ENCODE results near the gene MYH6. TPM values are rescaled to one million over a fixed set of nuclear protein-coding genes. Genes with fewer than 3 reads are reported as not detected.

The MYH6 gene
- total RNA-seq, 2 experiments from 2014 or later, result not detected

DNA sequence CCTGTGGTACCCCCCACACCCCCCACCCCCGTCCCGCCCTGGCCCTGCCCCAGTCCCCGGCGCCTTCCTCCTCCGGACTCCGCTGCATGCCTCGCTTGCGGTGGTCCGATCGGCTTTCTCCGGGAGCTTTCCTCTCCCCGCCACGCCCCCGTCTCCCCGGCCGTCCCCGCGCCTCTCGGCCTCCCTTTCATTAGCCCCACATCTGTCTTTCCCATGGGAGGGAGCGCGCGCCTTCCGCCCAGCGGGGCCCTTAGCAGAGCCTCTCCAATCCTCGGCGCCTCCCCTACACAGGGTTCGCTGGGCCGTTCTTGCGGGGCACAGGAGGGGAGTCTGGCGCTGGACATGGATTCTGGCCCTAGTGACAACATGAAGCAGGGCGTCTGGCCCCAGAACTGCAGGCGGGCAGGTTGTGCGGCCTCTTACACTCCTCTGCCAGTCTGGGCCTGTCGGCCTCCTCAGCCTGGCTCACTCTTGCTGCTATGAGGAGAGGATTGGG lies 41.6 kb downstream of the MYH6 start:
- CTCF ChIA-PET, result no interaction called here
- no peaks in the 10 kb centered on the region for H3K36me3 Mint-ChIP-seq (ENCODE audit: low read depth)

DNA sequence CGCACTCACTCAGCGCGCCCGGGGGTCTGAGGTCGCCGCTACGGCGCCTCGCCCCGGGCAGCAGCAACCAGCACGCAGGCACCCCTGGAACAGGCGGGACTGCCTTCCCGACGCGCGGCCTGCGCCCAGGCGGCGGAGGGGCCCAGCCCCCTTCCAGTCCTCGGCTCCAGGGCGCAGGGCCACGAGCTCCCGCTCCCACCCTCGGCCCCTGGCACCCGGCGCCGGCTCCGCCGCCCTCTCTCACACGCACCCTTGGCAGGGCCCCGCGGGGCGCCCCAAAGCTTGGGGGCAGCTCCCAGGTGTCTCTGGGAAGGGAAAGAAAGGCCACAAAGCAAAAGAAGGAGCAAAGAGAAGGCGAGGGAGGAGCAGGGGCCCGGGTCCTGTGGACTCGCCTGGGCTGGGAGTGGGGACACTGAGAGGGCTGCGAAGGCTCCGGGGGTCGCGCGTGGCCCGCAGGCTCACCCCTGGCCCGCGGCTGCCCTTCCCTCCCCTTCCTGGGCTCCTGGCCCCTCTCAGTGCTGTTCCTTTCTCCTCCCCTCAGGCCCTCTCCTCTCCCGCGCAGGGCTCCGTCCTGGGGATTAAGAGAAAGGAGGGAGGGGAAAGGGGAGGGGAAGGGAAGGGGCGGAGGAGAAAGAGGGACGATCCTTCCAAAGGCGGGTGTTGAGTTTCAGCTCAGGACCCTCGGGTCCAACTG lies 42.2 kb downstream of the MYH6 start:
- peaks cover 25% of the 10 kb centered on the region for H3K27me3 Mint-ChIP-seq
- CTCF ChIA-PET, result no interaction called here
- no peak for ATAC-seq
- intact Hi-C loops (cut with micrococcal nuclease), result no loop called here
- POLR2A ChIA-PET, result no interaction called here
- no peak for DNase-seq
- TF ChIP-seq, protein P1, sequence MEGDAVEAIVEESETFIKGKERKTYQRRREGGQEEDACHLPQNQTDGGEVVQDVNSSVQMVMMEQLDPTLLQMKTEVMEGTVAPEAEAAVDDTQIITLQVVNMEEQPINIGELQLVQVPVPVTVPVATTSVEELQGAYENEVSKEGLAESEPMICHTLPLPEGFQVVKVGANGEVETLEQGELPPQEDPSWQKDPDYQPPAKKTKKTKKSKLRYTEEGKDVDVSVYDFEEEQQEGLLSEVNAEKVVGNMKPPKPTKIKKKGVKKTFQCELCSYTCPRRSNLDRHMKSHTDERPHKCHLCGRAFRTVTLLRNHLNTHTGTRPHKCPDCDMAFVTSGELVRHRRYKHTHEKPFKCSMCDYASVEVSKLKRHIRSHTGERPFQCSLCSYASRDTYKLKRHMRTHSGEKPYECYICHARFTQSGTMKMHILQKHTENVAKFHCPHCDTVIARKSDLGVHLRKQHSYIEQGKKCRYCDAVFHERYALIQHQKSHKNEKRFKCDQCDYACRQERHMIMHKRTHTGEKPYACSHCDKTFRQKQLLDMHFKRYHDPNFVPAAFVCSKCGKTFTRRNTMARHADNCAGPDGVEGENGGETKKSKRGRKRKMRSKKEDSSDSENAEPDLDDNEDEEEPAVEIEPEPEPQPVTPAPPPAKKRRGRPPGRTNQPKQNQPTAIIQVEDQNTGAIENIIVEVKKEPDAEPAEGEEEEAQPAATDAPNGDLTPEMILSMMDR (IDR thresholded peaks at IDR 0.05), result no peak
- H3K4me1 Mint-ChIP-seq (ENCODE audit: low read depth), result no peaks in the 10 kb centered on the region
- H3K9me3 Mint-ChIP-seq, result no peaks in the 10 kb centered on the region
- H3K36me3 Mint-ChIP-seq (ENCODE audit: low read depth), result no peaks in the 10 kb centered on the region
- no peak overlapping the region for H3K27ac Mint-ChIP-seq
- no peak overlapping the region for H3K4me3 Mint-ChIP-seq

More for the DNA sequence above, 41.6 kb downstream of the MYH6 start:
- ATAC-seq (no peak), DNase-seq (no peak)
- TF ChIP-seq, protein P1 (IDR thresholded peaks at IDR 0.05), result no peak
- Mint-ChIP-seq H3K9me3 (no peaks in the 10 kb centered on the region), H3K27ac (no peak overlapping the region), H3K27me3 (peaks cover 25% of the 10 kb centered on the region), H3K4me3 (no peak overlapping the region), H3K4me1 (ENCODE audit: low read depth) (no peaks in the 10 kb centered on the region)
- intact Hi-C loops (cut with micrococcal nuclease), result no loop called here
- POLR2A ChIA-PET, result no interaction called here

DNA sequence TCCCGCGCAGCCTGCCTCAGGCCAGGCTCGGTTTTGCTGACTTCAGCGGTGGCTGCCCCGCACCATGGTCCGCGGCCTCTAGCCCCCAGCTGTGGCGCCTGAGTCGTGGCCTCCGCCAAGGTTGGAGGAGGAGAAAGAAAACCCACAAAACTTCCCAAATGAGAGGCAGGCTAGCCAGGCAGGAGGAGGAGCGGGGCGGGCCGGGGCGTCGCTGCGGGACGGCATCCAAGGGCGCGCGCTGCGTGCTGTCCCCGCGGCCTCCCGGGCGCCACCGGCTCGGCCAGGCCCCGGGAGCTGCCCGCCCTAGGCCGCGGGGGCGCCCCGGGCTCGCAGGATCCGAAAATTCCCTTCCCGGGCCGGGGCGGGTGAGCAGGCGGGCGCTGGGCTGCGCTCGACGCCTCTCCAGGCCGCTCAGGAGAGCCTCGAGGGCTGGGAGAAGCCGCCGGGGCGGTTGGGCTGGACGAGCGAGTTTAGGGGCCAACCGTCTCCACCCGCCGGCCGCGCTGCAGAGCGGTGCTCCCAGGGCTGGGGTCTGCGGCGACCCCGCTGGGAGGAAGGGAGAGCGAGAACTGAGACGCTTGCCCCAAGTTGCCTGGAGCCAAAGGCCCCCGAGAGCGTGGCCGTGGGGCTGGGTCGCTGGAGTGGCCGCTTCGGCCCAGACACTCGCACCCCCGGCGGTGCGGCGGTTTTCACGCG lies 42.9 kb downstream of the MYH6 start, which contains the start of gene EFS:
TSS of gene EFS (minus strand) at position 137 of the 696 bp plus-strand sequence. CDS start 147 bp downstream, outside the sequence.
- Mint-ChIP-seq H3K27ac (no peak within 1 kb of the TSS), H3K9me3 (no peaks in the 10 kb centered on the region), H3K4me3 (no peak within 1 kb of the TSS), H3K27me3 (peaks cover 25% of the 10 kb centered on the region), H3K36me3 (ENCODE audit: low read depth) (no peaks in the 10 kb centered on the region), H3K4me1 (ENCODE audit: low read depth) (no peaks in the 10 kb centered on the region)
- TF ChIP-seq, protein P1 (IDR thresholded peaks at IDR 0.05), result no peak
- intact Hi-C loops (cut with micrococcal nuclease), result no loop called here
- ChIA-PET CTCF (no interaction called here), POLR2A (no interaction called here)
- no peak for ATAC-seq
- no peak for DNase-seq

DNA sequence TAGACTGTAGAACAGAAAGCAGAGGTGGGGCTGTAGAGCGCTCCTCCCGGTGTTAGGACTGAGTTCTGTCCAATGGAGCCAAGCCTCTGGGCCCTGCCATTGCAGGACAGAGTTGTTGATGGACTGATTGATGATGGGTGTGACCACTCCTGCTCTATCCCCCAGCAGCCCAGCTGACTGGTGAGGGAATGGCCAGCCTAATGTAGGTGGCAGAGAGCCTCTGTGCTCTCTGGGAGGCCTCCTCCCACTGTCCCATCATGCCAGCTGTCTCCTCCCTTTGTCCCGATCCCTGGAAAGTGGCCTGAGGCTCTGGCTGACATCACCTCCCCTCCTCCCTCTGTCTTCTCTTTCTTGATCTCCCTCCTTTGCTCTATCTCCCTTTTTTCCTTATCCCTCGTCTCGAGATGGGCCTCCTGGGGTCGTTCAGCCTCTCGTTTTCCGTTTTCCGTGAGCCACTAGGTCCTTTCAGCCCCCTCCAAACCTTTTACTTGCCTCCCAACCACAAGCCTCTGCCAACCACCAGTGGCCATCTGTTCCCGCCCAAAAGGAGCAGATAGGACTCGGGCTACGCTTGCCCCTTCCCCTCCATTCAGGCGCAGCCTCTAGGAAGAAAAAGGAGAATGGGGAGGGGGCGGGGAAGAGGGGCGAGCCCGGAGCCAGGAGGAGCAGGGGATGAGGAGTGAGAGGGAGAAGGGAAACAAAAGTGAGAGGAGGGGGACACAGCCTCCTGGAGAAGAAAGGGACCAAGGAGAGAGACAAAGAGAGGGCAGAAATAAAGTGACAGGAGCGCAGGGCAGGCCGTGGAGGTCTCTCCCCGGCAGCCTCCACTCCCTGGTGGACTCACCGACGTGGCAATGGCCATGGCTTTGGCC lies 43.7 kb downstream of the MYH6 start:
- H3K27me3 Mint-ChIP-seq, result peaks cover 25% of the 10 kb centered on the region
- CTCF ChIA-PET, result interaction anchor here (0.9 to 1.1 kb wide), 2 partner anchors 16 to 37 kb away, joined by 3 read pairs; no protein-coding TSS in a partner anchor
- H3K27ac Mint-ChIP-seq, result no peak overlapping the region
- no peak overlapping the region for H3K4me3 Mint-ChIP-seq
- H3K9me3 Mint-ChIP-seq, result no peaks in the 10 kb centered on the region
- no peaks in the 10 kb centered on the region for H3K36me3 Mint-ChIP-seq (ENCODE audit: low read depth)
- TF ChIP-seq, protein P1 (IDR thresholded peaks at IDR 0.05), result no peak
- intact Hi-C loops (cut with micrococcal nuclease), result no loop called here
- H3K4me1 Mint-ChIP-seq (ENCODE audit: low read depth), result no peaks in the 10 kb centered on the region
- POLR2A ChIA-PET, result interaction anchor here (1.2 kb wide), 1 partner anchor 11 kb away, joined by 3 read pairs; no protein-coding TSS in a partner anchor
- ATAC-seq (no peak), DNase-seq (no peak)

Data from activated CD8-positive, alpha-beta T cell treated with anti-CD3 and anti-CD28 coated beads for 36 hours (primary cell).